GM18907 (cell line): ENCODE measurements around the gene SLC28A1.
"Not testable (repeated sequence)": the region's sequence is repeated elsewhere in the genome, so short reads cannot be mapped to it uniquely, and the experiment has no call there.

Source experiments
- ATAC-seq: cut with Tn5 transposase; IDR thresholded peaks from one replicate; pipeline ENCODE4 v1.9.1; 2021; ENCODE audit warnings: mild to moderate bottlenecking, moderate library complexity; ENCODE audit not compliant: unreplicated experiment

Gene SLC28A1

DNA sequence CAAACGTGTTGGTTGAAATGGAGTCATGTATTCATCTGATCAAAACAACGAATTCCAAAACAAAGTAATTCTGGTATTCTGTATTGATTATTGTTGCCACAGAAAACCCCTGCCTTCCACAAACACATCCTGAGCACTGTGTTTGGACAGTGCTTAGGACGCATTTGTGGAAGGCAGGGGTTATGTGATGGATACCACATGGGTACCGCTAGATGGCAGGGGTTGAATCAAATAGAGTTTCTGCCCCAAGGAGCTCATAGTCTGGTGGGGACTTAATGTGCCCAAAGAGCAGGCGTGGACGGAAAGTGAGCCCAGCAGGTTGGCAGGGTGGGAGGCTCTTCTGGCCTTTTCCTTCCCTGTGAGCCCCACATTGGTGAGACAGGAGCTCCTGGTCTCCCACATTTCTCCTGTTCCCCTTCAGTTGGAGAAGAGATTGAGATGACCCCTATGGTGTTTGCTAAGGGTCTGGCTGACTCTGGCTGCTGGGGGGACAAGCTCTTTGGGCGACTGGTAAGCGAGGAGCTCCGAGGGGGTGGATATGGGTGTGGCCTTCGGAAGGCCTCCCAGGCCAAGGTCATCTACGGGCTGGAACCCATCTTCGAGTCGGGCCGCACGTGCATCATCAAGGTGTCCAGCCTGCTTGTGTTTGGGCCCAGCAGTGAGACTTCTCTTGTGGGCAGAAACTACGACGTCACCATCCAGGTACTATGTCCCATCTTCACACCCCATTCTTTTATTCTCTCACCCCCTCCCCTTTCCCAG is 22.1 kb upstream of the SLC28A1 start:
- ATAC-seq, result no peak

DNA sequence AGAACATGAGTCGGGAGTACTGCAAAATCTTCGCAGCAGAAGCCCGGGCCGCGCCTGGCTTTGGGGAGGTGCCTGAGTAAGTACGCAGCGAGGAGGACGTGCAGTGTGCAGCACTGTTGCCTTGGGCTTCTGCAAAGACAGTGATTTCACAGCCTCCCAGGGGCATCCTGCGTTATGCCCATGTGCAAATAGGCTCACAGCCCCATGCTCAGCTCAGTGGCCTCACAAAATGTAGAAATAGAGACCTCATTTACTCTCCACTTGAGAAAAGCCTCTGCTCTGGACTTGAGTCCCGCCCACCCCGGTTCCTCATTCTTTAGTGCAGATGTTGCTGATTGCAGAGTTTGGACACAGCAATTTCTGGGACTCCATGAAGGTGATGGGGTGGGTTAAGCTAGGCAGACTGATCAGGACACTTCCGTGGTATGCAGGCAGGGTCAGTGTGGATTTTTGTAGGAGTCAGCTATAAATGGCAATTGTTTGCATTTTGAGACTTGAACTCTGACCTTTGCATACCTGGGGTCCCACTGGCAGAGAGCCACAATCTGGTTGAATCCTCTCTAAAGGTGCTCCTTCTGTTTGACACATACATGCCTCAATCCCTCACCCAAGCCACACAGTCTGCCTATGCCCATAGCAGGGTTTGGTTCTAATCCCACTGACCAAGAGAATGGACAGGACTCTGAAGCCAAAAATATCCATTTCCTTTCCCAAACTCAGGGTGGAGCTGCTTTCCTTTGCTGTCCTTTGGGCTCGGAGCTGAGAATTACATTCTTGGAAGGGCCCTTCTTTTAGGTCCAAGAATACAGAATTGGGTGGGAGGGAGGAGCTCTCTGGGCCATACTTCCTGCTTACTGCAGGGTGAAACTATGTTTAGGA is 20.7 kb upstream of the SLC28A1 start:
- no peak for ATAC-seq

DNA sequence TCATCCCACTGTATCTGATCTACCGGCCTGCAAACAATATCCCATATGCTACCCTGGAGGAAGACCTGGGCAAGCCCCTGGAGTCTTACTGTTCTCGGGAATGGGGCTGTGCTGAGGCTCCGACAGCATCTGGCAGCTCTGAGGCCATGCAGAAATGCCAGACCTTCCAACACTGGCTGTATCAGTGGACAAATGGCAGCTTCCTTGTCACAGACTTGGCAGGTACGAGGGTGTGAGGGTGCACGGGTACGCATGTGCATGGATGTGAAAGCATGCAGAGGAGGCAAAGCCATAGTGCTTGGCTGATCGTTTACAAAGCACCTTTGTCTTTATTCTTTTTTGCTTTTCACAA is 20.0 kb upstream of the SLC28A1 start:
- ATAC-seq, result no peak

DNA sequence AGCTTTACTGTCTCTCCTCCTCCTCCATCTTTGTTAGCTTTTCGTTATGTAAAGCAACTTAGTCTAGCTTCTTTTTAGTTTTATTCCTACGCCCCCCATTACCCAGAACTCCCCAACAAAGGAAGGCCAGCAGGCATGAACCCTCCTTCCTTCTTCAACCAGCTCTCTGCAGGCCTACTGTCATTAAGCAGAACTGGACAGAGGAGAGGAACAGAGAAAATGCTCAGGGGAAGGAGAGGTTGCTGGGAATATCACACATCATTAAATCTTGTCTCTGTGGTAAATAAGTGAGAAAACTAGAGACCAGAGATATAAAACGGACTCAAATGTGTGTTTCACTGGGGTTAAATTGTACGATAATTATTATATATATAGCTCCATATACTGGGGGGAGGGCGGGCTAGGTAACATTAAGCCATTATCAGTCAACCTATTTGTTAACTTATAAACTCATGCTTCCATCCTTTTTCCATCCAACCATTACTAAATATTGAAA is 19.3 kb upstream of the SLC28A1 start:
- no peak for ATAC-seq

DNA sequence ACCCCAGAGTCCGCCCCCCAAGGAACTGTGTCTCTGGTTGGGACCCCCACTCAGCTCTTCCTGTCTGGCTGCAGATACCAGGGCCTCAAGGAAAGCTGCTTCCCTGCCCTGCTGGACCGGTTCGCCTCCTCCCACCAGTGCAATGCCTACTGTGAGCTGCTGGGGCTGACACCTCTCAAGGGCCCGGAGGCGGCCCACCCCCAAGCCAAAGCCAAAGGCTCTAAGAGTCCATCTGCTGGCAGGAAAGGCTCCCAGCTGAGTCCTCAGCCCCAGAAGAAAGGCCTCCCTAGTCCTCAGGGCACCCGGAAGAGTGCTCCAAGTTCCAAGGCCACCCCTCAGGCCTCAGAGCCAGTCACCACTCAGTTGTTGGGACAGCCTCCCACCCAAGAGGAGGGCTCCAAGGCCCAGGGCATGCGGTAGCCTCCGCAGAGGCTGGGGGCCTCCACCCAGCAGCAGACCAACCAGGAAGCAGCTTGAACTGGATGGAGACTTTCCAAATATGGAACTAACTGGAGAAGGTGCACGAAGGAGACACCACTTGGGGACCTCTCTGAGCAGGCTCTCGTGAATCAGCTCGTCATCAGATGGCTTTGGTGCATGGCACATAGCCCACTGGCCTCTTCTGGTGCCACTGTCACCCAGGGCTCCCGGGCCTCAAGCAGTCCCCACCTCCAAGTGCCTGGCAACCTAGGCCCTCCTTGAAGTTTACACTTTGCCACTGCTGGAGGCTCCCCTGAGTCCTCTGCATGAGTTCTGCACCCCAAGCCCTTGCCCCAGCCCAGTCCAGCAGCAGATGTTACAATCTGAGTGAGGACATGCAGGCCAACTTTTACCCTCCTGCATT is 16.2 kb upstream of the SLC28A1 start:
- no peak for ATAC-seq

DNA sequence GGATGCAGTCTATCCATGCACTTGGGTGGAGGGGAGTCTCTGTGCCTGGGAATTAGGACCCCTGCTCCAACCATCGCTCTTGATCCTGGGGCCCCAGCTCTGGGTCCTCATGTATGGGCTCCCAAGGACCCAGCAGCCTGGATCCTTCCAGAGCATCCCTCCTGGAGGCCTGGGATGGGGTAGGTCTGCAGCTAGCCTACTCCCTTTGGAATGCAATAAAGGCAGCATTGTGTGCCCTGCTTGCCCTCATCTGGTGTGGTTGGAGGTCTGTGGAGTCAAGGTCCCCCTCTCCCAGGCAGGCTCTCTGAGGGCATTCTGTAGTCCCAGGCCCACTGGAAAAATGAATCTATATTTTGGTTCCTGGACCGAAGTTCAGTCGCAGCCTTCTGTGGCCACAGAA is 15.0 kb upstream of the SLC28A1 start:
- ATAC-seq, result no peak

DNA sequence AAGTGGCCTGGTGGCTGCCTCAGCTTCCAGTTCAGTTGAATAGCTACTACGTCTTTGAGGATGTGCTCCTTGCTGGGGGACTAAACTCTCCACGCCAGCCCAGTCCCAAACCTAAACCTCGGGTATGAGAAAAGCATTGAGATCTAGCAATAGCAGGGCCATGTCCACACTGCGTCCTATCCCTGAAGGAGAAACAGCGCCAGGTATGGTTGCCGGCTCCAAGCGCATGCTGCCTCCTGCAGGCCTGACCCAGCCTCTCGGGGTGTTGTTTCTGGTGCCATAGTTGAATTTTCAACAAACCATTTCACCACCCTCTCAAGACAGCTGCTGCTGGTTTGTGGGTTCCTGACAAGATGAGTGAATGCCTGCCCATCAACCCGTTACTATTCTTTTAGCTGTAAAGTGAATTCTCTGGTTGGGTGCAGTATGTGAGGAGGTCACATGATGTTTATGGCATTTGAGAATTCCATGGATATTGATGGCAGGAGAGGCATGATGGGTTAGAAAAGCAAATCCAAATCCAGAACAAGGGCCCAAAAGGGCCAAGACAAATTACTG is 13.0 kb upstream of the SLC28A1 start:
- no peak for ATAC-seq

DNA sequence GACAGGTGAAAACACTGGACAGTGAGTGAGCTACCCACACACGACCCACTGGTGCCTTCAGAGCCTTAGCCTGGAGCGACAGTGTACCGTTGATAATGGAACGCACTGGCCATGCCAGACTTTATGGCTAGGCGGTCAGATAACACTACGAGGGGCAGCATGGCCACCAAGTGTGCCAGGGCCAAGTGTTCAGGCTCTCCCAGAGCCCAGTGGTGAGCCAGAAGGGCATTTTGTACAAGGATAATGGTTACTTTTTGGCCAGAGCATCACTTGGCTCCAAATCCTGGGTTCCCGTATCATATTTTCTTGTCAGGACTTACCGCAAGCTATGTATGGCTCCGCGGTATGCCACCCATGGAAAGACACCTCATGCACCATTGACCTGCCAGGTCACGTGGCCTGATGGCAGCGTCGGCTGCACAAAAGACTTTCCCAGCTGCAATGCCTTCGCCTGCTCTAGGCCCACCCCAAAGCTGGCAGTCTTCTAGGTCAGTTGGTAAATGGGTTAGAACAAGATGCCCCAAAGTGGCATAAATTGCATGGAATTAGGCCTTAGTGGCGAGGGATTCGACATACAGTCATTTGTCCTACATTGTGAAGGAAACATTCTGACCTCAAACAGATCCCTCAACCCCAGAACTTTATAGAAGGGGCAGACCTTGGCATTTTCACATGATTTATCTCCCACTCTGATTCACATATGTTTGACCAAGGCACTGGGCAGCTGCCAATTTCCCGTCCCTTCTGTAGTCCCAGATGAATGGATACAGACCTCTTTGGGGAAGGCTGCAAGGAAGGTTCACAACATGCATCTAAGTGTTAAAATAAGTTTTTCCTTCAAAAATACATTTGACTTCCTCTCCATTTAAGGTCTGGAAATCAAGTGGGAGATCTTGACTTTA is 12.2 kb upstream of the SLC28A1 start:
- ATAC-seq, result no peak

DNA sequence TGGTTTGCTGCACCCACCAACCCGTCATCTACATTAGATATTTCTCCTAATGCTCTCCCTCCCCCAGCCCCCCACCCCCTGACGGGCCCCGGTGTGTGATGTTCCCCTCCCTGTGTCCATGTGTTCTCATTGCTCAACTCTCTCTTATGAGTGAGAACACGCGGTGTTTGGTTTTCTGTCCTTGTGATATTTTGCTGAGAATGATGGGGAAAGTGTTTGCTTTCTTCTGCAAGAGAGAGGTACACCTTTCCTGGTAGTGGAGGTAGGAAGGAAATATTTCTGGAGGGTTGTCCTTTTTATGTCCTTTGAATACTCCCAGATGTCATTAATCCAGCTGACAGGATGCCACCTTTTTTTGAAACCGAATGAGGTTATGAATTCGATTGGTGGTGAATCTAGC is 10.5 kb upstream of the SLC28A1 start:
- no peak for ATAC-seq

DNA sequence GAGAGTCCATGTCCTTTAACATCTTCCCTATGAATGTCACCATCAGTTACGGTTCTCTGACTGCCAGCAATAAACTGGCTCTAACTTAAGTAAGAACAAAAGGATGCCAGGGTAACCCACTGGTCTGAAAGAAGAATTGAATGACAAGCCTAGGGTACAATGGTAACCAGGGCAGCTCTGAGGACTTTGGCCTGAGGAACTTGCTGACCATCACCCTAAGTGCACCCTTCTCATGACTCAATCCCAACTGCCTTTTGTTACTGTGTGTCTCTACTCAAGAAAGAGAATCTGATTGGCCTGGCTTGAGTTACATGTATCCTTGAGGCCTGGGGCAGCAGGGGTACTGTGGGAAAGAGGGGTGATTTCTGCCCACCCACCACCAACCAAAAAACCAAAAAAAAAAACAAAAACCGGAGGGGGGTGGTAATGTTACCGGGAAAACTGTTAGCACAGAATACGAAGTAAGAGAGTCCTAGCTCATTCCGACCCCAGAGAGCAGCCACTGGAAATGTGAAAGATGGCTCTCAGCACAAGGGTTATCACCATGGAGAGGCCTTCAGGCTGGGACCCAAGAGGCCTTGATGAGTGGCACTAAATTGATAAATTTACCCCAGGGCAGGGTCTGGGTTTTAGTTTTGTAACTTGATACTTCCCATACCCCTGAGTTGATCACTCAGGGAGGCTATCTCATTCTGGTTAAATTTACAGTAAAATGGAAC is 9.3 kb upstream of the SLC28A1 start:
- ATAC-seq, result no peak

DNA sequence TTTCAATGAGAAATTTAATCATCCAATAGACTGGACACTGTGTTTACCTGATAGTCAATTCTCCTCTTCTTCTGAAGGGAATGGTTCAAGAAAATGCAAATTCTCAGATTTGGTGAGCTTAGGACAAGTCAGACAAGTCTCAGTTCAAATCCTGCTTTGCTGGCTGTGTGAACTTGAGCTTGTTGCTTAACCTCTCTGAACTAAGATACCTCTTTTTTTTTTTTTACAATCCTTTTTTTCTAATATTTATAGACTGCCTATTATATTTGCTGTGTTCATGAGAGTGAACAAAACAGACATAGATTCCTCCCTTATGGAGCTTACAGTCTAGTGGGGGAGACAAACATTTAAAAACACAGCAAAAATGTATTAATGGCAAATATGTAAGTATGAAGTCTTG is 8.2 kb upstream of the SLC28A1 start:
- ATAC-seq, result no peak

DNA sequence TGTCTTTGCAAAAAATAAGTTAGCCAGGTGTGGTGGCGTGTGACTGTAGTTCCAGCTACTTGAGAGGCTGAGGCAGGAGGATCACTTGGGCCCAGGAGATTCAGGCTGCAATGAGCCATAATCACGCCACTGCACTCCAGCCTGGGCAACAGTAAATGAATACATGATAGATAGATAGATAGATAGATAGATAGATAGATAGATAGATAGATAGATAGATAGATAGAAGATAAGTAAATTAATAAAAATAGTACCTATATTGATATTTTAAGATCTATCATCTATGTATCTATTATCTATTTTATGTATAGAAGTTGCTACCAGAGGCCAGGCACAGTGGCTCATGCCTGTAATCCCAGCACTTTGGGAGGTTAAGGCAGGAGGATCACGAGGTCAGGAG is 6.8 kb upstream of the SLC28A1 start:
- ATAC-seq, result not testable (repeated sequence)

DNA sequence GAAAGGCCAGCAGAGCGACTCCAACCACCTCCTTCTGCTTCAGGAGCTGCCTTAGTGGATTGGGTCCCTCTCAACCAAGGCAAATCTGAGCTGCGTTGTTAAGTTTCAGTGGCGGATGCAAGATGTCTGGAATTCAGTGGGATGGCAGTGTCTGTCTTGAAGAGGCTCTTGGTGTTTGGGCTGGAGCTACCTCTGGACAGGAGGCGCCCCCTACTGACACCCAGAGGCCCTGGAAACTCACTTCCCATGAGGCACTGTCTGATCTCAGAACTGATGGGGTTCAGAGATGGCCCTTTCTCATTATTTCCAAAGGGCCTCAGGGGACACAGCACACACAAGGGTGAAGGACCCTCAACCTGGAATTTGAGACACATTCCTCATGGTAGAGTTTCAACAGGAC is 6.0 kb upstream of the SLC28A1 start:
- ATAC-seq, result no peak

DNA sequence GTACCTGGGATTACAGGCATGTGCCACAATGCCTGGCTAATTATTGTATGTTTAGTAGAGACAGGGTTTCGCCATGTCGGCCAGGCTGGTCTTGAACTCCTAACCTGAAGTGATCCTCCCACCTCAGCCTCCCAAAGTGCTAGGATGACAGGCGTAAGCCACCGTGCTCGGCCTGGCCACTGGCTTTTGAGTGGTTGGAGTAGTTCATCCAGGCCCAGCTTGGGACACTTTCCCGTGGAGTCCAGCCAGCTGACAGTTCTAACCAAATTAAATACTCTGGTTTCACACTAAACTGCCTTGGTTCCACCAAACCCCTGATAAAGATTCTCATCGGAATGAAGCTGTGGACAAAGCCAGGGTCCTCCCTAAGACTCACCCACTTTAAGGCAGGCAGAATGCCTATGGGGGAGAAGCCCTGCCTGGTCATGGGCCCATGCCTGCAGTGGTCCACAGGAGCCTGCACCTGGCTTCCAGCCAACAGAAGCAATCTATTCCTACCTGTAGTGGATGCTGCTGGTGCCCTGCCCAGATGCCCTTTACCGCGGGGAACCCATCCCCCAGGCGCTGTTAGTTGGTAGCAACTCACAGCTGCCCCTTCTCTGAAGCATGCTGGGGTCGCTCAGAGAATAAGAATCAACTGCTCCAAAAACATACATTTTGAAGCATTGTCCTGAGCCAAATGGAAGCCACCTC is 5.2 kb upstream of the SLC28A1 start:
- no peak for ATAC-seq

DNA sequence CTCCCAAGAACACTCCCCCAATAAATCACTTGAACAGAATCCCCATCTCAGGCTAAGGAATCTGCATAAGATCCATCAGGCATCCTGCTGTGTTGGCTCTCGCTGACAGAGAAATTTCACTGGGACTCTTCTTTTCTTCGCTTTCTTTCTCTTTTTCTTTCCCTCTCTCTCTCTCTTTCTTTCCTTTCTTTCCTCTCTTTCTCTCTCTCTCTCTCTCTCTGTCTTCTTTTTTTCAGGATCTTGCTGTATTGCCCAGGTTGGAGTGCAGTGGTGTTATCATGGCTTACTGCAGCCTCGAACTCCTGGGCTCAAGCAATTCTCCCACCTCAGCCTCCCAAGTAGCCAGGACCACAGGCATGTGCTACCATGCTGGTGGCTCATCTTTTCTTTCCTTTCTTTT is 4.5 kb upstream of the SLC28A1 start:
- ATAC-seq, result no peak

DNA sequence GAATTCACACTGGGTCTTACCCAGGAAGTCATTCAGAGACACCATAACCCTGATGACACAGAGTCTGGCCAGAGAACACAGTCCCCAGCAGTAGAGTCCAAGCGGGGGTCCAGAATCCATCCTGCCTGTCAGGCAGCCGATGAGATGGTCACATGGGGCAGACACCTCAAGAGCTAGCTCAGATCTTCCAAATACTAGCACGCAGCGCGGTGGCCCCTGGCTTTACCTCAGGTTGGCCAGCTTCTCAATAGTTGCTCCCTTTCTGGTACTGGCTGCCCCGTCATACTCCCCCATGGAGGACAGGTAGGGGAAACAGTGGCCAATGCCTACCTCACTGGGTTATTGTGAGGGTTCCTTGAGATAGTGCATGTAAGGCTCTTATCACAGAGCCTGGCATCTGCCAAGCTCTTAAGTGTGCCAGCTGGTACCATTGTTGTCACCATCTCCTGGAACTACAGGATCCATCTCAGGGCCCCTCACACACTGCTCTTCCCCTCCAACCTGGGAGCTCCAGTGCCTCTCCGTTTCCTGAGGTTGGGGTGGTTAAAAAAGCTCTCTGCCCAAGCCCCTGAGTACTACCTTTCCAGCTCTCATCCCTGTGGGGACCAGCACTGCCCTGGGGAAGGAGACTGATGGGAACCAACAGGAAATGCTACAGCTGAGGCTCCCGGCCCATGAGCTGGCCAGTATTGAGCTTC is 3.5 kb upstream of the SLC28A1 start:
- no peak for ATAC-seq

DNA sequence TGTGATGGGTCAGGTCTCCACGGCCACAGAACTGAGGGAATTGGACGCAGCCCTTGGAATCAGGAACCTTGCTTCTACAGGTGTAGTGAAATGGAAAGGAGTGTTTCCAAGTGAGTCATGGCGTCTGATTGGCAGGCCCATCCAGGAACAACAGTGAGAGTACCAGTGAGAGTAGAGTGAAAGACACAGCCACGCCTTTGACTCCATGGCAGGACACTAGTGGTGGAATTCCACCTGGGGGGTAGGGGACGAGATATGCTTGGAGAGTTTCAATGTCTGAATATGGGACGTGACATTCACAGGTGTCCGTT is 3.0 kb upstream of the SLC28A1 start:
- no peak for ATAC-seq

DNA sequence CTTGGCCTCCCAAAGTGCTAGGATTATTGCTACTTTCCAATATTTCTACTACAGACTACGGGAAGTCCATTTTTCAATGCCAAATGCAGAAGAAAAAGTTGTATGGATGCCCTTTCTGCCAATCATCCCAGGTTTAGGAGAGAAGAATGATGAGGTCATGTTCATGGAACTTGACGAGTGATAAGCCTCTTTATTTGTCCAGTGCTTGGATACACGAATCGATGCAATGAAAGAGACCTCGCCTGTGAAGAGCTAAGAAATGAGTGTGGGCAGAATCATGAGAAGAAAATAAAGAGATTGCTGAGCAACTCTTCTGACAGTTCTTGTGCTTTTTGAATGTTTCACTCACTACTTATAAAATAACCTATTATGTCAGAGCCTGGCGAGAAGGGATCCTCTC is 996 bp upstream of the SLC28A1 start:
- no peak for ATAC-seq
